ENCODE data around the gene HOXA3. TPM values are rescaled to one million over a fixed set of nuclear protein-coding genes. Genes with fewer than 3 reads are reported as not detected.

HOXA3 gene
- total RNA-seq, 1 donor from 2014 or later: 77.4 TPM

- Mint-ChIP-seq H3K9me3 (ENCODE audit: low read depth) (no peaks in the 10 kb centered on the region), H3K36me3 (ENCODE audit: insufficient read depth) (no peaks in the 10 kb centered on the region), H3K4me3 (ENCODE audit: low read depth) (no peak overlapping the region), H3K27me3 (peaks cover 84% of the 10 kb centered on the region), H3K27ac (no peak overlapping the region), H3K4me1 (ENCODE audit: low read depth) (peaks cover 4% of the 10 kb centered on the region)
- DNase-seq (ENCODE audit: low spot score, unreplicated experiment): no peak
- no peak for TF ChIP-seq CTCF (IDR thresholded peaks at IDR 0.05; ENCODE audit: unreplicated experiment)
Measured at GRCh38 chr7:27172823-27173510, 20.6 kb upstream of the HOXA3 start.

GRCh38 chr7:27172315-27172774, 20.0 kb upstream of the HOXA3 start:
- no peak for DNase-seq (ENCODE audit: low spot score, unreplicated experiment)
- Mint-ChIP-seq H3K4me1 (ENCODE audit: low read depth) (peaks cover 4% of the 10 kb centered on the region), H3K9me3 (ENCODE audit: low read depth) (no peaks in the 10 kb centered on the region), H3K27me3 (peaks cover 84% of the 10 kb centered on the region), H3K27ac (no peak overlapping the region), H3K4me3 (ENCODE audit: low read depth) (no peak overlapping the region), H3K36me3 (ENCODE audit: insufficient read depth) (no peaks in the 10 kb centered on the region)
- no peak for TF ChIP-seq CTCF (IDR thresholded peaks at IDR 0.05; ENCODE audit: unreplicated experiment)

GRCh38 chr7:27171637-27172314, 19.4 kb upstream of the HOXA3 start:
- no peaks in the 10 kb centered on the region for H3K9me3 Mint-ChIP-seq (ENCODE audit: low read depth)
- no peaks in the 10 kb centered on the region for H3K36me3 Mint-ChIP-seq (ENCODE audit: insufficient read depth)
- H3K27ac Mint-ChIP-seq: no peak overlapping the region
- DNase-seq (ENCODE audit: low spot score, unreplicated experiment): no peak
- H3K27me3 Mint-ChIP-seq: peaks cover 84% of the 10 kb centered on the region
- peaks cover 4% of the 10 kb centered on the region for H3K4me1 Mint-ChIP-seq (ENCODE audit: low read depth)
- no peak for TF ChIP-seq CTCF (IDR thresholded peaks at IDR 0.05; ENCODE audit: unreplicated experiment)
- H3K4me3 Mint-ChIP-seq (ENCODE audit: low read depth): no peak overlapping the region

- H3K9me3 Mint-ChIP-seq (ENCODE audit: low read depth): no peaks in the 10 kb centered on the region
Measured at GRCh38 chr7:27171325-27171636, 18.9 kb upstream of the HOXA3 start.

More at GRCh38 chr7:27171325-27171636, 18.9 kb upstream of the HOXA3 start:
- Mint-ChIP-seq H3K27me3 (peaks cover 84% of the 10 kb centered on the region), H3K4me1 (ENCODE audit: low read depth) (peaks cover 4% of the 10 kb centered on the region), H3K4me3 (ENCODE audit: low read depth) (no peak overlapping the region), H3K27ac (no peak overlapping the region), H3K36me3 (ENCODE audit: insufficient read depth) (no peaks in the 10 kb centered on the region)
- DNase-seq (ENCODE audit: low spot score, unreplicated experiment): no peak
- no peak for TF ChIP-seq CTCF (IDR thresholded peaks at IDR 0.05; ENCODE audit: unreplicated experiment)
